Endothelial cell of umbilical vein (primary cell): ENCODE data around the gene SPEN. TPM values are rescaled to one million over a fixed set of nuclear protein-coding genes. Genes with fewer than 3 reads are reported as not detected.

Experiments used
- BruUV-seq: library from RNA; stranded (reverse); fragments of 400-500 nt; replicated peaks from 2 replicates; lab custom pipeline; 2021; lab: Mats Ljungman, UMichigan
- CTCF ChIA-PET: fragments of 300-600, 350-600 bp; sonication (Branson Sonifier 250); formaldehyde crosslinking; loops from one replicate; lab custom pipeline; 2021; ENCODE audit warnings: antibody characterized with exemption, inconsistent platforms; lab: Charles Lee
- POLR2A ChIA-PET: fragments of 300-600, 350-600 bp; sonication (Branson Sonifier 250); formaldehyde crosslinking; loops from one replicate; lab custom pipeline; 2021; ENCODE audit warnings: antibody characterized with exemption, inconsistent platforms; lab: Charles Lee
- DNase-seq: peaks from one replicate; pipeline ENCODE4 v3.0.0-alpha.2; 2011; ENCODE audit warnings: low read depth, low spot score
- FAIRE-seq: peaks from 2 replicates; lab custom pipeline; 2011; peaks lifted over from hg19 to GRCh38; lab: Jason Lieb, UNC
- H2AFZ ChIP-seq: 2 replicates; pipeline ENCODE4 v1.6.0; 2012; ENCODE audit warnings: low read depth, low read length, control low read depth, inconsistent platforms
- H3K27ac ChIP-seq: 2 replicates; pipeline ENCODE4 v1.5.1; 2011; ENCODE audit warnings: low read depth, mild to moderate bottlenecking, control low read depth, low read length, moderate library complexity; ENCODE audit not compliant: insufficient read depth
- H3K27me3 ChIP-seq, 2 experiments: 2 replicates each; pipeline versions ENCODE4 v1.6.0 to v1.6.1; 2011; ENCODE audit warnings: low read length in 2 of 2, mixed read lengths in 1 of 2; ENCODE audit not compliant: control insufficient read depth in 2 of 2, insufficient read depth in 2 of 2
- H3K36me3 ChIP-seq, 2 experiments: 2 replicates in 1 of 2; 3 replicates in 1 of 2; pipeline ENCODE4 v1.5.1; 2011; ENCODE audit warnings: low read length in 2 of 2, mild to moderate bottlenecking in 1 of 2, moderate library complexity in 1 of 2; ENCODE audit not compliant: control insufficient read depth in 2 of 2, insufficient read depth in 2 of 2; ENCODE audit errors: extremely low read depth in 1 of 2
- H3K4me1 ChIP-seq: 3 replicates; pipeline ENCODE4 v1.5.1; 2011; ENCODE audit warnings: mild to moderate bottlenecking, low read length; ENCODE audit not compliant: control insufficient read depth, insufficient read depth; ENCODE audit errors: extremely low read depth
- H3K4me2 ChIP-seq: 2 replicates; pipeline ENCODE4 v1.6.1; 2011; ENCODE audit warnings: low read length, control low read depth, mixed read lengths; ENCODE audit not compliant: insufficient read depth
- H3K4me3 ChIP-seq, 3 experiments: fragments of 200-600 bp in 1 of 3; sonication (generic), shearing (Covaris generic) in 1 of 3; replicated peaks in 1 of 3; 2 replicates each; pipeline ENCODE4 v1.5.1; 2011 to 2016; ENCODE audit warnings: control low read depth in 3 of 3, low read length in 3 of 3, mild to moderate bottlenecking in 2 of 3, inconsistent platforms in 1 of 3, low read depth in 1 of 3, moderate library complexity in 1 of 3; ENCODE audit not compliant: insufficient read depth in 1 of 3
- H3K79me2 ChIP-seq: 2 replicates; pipeline ENCODE4 v1.6.0; 2012; ENCODE audit warnings: low read length, inconsistent platforms; ENCODE audit not compliant: control insufficient read depth, insufficient read depth
- H3K9ac ChIP-seq: replicated peaks from 2 replicates; pipeline ENCODE3; 2011; ENCODE audit warnings: low read length, control low read depth; ENCODE audit not compliant: insufficient read depth; ENCODE audit errors: extremely low read depth
- H3K9me1 ChIP-seq: replicated peaks from 3 replicates; pipeline ENCODE4 v1.6.0; 2011; ENCODE audit warnings: mild to moderate bottlenecking, low read length; ENCODE audit not compliant: control insufficient read depth, insufficient read depth; ENCODE audit errors: extremely low read depth
- H3K9me3 ChIP-seq: replicated peaks from 2 replicates; pipeline ENCODE4 v1.5.1; 2012; ENCODE audit warnings: low read length, inconsistent platforms; ENCODE audit not compliant: control insufficient read depth, insufficient read depth
- H4K20me1 ChIP-seq: replicated peaks from 2 replicates; pipeline ENCODE3; 2011; ENCODE audit warnings: mild to moderate bottlenecking, low read length; ENCODE audit not compliant: control insufficient read depth, insufficient read depth; ENCODE audit errors: extremely low read depth
- CTCF ChIP-seq, 2 donors: IDR thresholded peaks; 1 replicate in 1 of 2; 2 replicates in 1 of 2; pipeline ENCODE4 v1.5.1; 2011; ENCODE audit warnings: low read length in 2 of 2, mild to moderate bottlenecking in 2 of 2, moderate library complexity in 2 of 2, control low read depth in 1 of 2, inconsistent platforms in 1 of 2, low read depth in 1 of 2; ENCODE audit not compliant: insufficient read depth in 1 of 2; ENCODE audit errors: extremely low read depth in 1 of 2
- EZH2 ChIP-seq: IDR thresholded peaks from 2 replicates; pipeline ENCODE4 v1.6.1; 2012; ENCODE audit warnings: borderline replicate concordance, low read depth, mild to moderate bottlenecking, moderate library complexity, low read length, inconsistent platforms; ENCODE audit not compliant: severe bottlenecking
- FOS ChIP-seq: IDR thresholded peaks from 2 replicates; pipeline ENCODE4 v1.6.1; 2011; ENCODE audit warnings: mild to moderate bottlenecking, low read length, moderate library complexity, borderline replicate concordance; ENCODE audit not compliant: insufficient read depth
- GATA2 ChIP-seq: IDR thresholded peaks from 2 replicates; pipeline ENCODE4 v1.7.0; 2011; ENCODE audit warnings: low read depth, mild to moderate bottlenecking, moderate library complexity, mixed read lengths, low read length; ENCODE audit not compliant: insufficient read length, insufficient read depth
- JUN ChIP-seq: IDR thresholded peaks from 2 replicates; pipeline ENCODE4 v1.6.1; 2011; ENCODE audit warnings: borderline replicate concordance, low read depth; ENCODE audit not compliant: insufficient read length, insufficient read depth
- MAX ChIP-seq: IDR thresholded peaks from 2 replicates; pipeline ENCODE4 v1.6.1; 2011; ENCODE audit not compliant: insufficient read depth, insufficient read length
- MYC ChIP-seq: IDR thresholded peaks from one replicate; pipeline ENCODE4 v1.6.1; 2011; ENCODE audit warnings: mild to moderate bottlenecking, low read depth, low read length
- POLR2A ChIP-seq: IDR thresholded peaks from 2 replicates; pipeline ENCODE4 v1.6.1; 2012; ENCODE audit warnings: low read depth, mild to moderate bottlenecking, control low read depth, low read length
- POLR2AphosphoS5 ChIP-seq: IDR thresholded peaks from 2 replicates; pipeline ENCODE4 v1.6.1; 2012; ENCODE audit warnings: low read depth, mild to moderate bottlenecking, control low read depth, low read length, moderate library complexity; ENCODE audit not compliant: insufficient read depth
- dilution Hi-C: fragments of 300-500 bp; cut with MboI; formaldehyde crosslinking; loops from one replicate; pipeline ENCODE4 v1.15.0; 2019; ENCODE audit warnings: low sequenced_read_pairs; ENCODE audit not compliant: extremely low pct_ligation_motif_present
- intact Hi-C: fragments of 100-400 bp; cut with micrococcal nuclease; formaldehyde crosslinking; loops from one replicate; pipeline ENCODE4 v1.10.0; 2022
- polyA plus RNA-seq, 4 experiments: library from polyadenylated mRNA; depleted of rRNA in 3 of 4; stranded (reverse) in 3 of 4; unstranded in 1 of 4; fragments of >200 nt; gene quantifications; 2 replicates each; pipeline versions ENCODE4 v1.2.1 to v1.2.3, GENCODE V29; 2011 to 2012; ENCODE audit warnings: missing spikeins in 1 of 4
- total RNA-seq: library from RNA; stranded (reverse); gene quantifications from 2 replicates; pipeline ENCODE4 v1.2.3, GENCODE V29; 2021

Gene SPEN
- total and polyA plus RNA-seq, 2 donors (not counting 3 experiments of a cell fraction or from before 2014, with no cell fraction given) = 9.3 to 44.4 TPM

GRCh38 chr1:15869413-15869812, 21.9 kb downstream of the SPEN start:
- DNase-seq (no peak), FAIRE-seq (no peak)
- H3K9me3 ChIP-seq = no peaks in the 10 kb centered on the region
- peaks cover 4% of the 10 kb centered on the region for H3K4me1 ChIP-seq
- H3K27ac ChIP-seq = no peak overlapping the region
- dilution Hi-C loops = no loop called here
- no peak overlapping the region for H3K4me3 ChIP-seq
- H3K9ac ChIP-seq = no peak overlapping the region
- H4K20me1 ChIP-seq = peaks cover 9% of the 10 kb centered on the region
- no peak overlapping the region for H2AFZ ChIP-seq
- H3K9me1 ChIP-seq = no peaks in the 10 kb centered on the region
- POLR2A ChIA-PET = no interaction called here
- H3K79me2 ChIP-seq = peaks cover 96% of the 10 kb centered on the region
- TF ChIP-seq EZH2 (no peak), MYC (no peak), JUN (no peak), POLR2AphosphoS5 (no peak), FOS (no peak), MAX (no peak), POLR2A (no peak), CTCF (IDR thresholded peaks at IDR 0.05; ENCODE audit: extremely low read depth in 1 of 2, insufficient read depth in 1 of 2, low read depth in 1 of 2, low read length in 2 of 2) (no peak), GATA2 (no peak)
- no peak overlapping the region for H3K4me2 ChIP-seq
- no peaks in the 10 kb centered on the region for H3K27me3 ChIP-seq
- CTCF ChIA-PET = interaction anchor here (1.5 kb wide), 1 partner anchor 8 kb away, joined by 3 read pairs; no protein-coding TSS in a partner anchor
- intact Hi-C loops = no loop called here
- peaks cover 2 to 12% of the 10 kb centered on the region in 2 experiments for H3K36me3 ChIP-seq
- BruUV-seq = no TSS peak
